ENCODE measurements around the gene AGAP5. TPM values are rescaled to one million over a fixed set of nuclear protein-coding genes. Genes with fewer than 3 reads are reported as not detected.
"Not testable (repeated sequence)": the region's sequence is repeated elsewhere in the genome, so short reads cannot be mapped to it uniquely, and the experiment has no call there.

AGAP5 gene
- polyA plus RNA-seq, 1 of the 3 experiments (the other 2 are of a cell fraction): 3.8 TPM

DNA sequence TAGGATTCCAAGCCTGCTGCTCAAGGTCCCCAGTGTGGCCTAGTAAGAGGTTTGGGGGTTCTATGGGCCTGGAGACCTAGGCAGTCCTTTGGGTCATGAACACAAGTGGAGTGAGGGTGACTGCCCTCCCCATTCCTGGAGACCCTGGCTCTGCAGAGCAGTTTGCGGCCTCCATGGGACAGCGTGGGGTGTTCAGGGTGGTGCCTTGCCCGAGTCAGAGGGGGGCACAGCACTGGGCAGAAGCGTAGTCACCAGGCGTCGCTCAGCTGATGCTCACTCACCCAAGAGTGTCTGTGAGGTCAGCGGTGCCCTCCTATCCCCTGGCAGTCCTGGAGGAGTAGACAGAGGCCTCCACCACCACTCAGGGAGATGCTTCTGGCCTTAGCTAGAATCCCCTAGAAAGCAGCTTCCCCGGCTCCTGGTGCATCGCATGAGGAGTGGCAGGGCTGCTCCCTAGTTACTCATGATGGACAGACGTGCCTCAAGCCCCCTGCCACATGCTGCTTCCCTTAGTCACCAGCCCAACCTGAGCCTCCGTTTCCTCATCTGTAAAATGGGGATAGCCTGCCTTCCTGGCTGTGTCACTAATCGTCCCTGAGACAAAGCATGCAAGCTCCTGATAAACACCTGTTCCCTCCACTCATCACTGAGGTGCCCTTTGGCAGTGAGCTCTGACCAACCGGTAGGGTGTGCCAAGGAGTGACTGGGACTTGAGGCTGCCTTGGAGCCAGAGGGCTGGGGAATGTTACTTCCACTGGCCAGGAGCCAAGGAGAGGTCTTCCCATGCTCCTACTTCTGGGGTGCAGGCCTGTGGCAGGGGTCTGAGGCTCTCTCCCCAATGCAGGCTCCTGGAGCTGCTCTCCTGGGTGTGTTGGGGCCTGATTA lies 33.5 kb downstream of the AGAP5 start:
- H2AFZ ChIP-seq (ENCODE audit: low read depth); DNase-seq; H3K36me3 ChIP-seq (replicated peaks in 1 of 2; ENCODE audit: control insufficient read depth in 1 of 2, insufficient read depth in 2 of 2, low read length in 1 of 2); H3F3A ChIP-seq (replicated peaks; ENCODE audit: insufficient read depth); H4K20me1 ChIP-seq (ENCODE audit: insufficient read depth); CTCF ChIA-PET; H3K4me1 ChIP-seq (ENCODE audit: control insufficient read depth in 1 of 2, insufficient read depth in 2 of 2, low read depth in 1 of 2, low read length in 1 of 2); H3K79me2 ChIP-seq (ENCODE audit: insufficient read depth); H3K9me2 ChIP-seq; H3K9me3 ChIP-seq; POLR2A ChIA-PET; H3K4me3 ChIP-seq (ENCODE audit: low read depth in 2 of 2, low read length in 1 of 2); H3K4me2 ChIP-seq; H3K27me3 ChIP-seq (ENCODE audit: insufficient read depth); H3K9ac ChIP-seq; H3K27ac ChIP-seq (ENCODE audit: low read depth in 2 of 2, low read length in 1 of 2): not testable (repeated sequence)
- 73% methylated on average over 6 of the region's 13 CpGs for WGBS (ENCODE audit: low lambda C conversion rate)

DNA sequence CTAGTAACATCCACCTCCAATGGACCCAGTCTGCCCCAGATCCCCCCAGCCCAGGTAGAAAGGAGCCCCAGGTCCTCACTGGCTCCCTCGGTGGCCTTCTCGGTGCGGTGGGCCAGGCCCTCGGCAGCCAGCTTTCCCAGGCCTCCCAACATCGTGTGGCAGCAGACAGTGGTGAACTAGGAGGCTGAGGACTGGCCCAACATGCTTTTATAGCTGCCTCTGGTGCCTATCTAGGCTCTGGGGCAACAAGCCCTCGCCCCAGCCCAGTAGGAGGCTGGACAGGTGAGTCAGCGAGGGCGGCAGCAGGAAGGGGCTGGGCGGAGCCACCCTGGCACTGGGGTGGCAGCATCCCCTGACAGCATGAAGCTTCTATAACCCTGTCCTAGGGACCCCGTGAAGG lies 34.3 kb downstream of the AGAP5 start:
- H3K27me3 ChIP-seq (ENCODE audit: insufficient read depth); POLR2A ChIA-PET; H3K36me3 ChIP-seq (replicated peaks in 1 of 2; ENCODE audit: control insufficient read depth in 1 of 2, insufficient read depth in 2 of 2, low read length in 1 of 2); H3K27ac ChIP-seq (ENCODE audit: low read depth in 2 of 2, low read length in 1 of 2); H3K4me2 ChIP-seq; CTCF ChIA-PET; H3F3A ChIP-seq (replicated peaks; ENCODE audit: insufficient read depth); H3K4me1 ChIP-seq (ENCODE audit: control insufficient read depth in 1 of 2, insufficient read depth in 2 of 2, low read depth in 1 of 2, low read length in 1 of 2); H3K9me2 ChIP-seq; H3K9ac ChIP-seq; H3K9me3 ChIP-seq; H2AFZ ChIP-seq (ENCODE audit: low read depth); H4K20me1 ChIP-seq (ENCODE audit: insufficient read depth); H3K79me2 ChIP-seq (ENCODE audit: insufficient read depth); H3K4me3 ChIP-seq (ENCODE audit: low read depth in 2 of 2, low read length in 1 of 2); DNase-seq: not testable (repeated sequence)
- 96% methylated on average over 3 of the region's 10 CpGs for WGBS (ENCODE audit: low lambda C conversion rate)

DNA sequence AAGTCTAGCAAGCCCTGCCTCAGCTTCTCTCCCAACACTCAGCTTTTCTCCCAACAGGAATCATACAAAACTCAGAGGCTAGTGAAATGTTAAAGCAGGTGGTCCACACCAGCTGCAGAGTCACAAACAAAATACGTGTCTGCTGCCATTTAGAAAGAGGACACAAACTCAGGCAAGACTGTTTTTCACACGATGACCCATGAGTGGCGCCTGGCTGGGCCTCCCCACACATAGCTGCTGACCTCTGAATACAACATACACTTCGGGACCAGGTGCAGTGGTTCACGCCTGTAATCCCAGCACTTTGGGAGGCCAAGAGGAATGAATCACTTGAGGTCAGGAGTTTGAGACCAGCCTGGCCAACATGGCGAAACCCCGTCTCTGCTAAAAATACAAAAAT lies 35.2 kb downstream of the AGAP5 start:
- H3K9me3 ChIP-seq; H4K20me1 ChIP-seq (ENCODE audit: insufficient read depth); H3K79me2 ChIP-seq (ENCODE audit: insufficient read depth); H3F3A ChIP-seq (replicated peaks; ENCODE audit: insufficient read depth); H3K4me3 ChIP-seq (ENCODE audit: low read depth in 2 of 2, low read length in 1 of 2); POLR2A ChIA-PET; CTCF ChIA-PET; H3K9ac ChIP-seq; H3K36me3 ChIP-seq (replicated peaks in 1 of 2; ENCODE audit: control insufficient read depth in 1 of 2, insufficient read depth in 2 of 2, low read length in 1 of 2); H2AFZ ChIP-seq (ENCODE audit: low read depth); H3K27me3 ChIP-seq (ENCODE audit: insufficient read depth); H3K4me1 ChIP-seq (ENCODE audit: control insufficient read depth in 1 of 2, insufficient read depth in 2 of 2, low read depth in 1 of 2, low read length in 1 of 2); H3K27ac ChIP-seq (ENCODE audit: low read depth in 2 of 2, low read length in 1 of 2); H3K9me2 ChIP-seq; DNase-seq; H3K4me2 ChIP-seq: not testable (repeated sequence)
- WGBS (ENCODE audit: low lambda C conversion rate): 93% methylated on average over 7 of the region's 7 CpGs

DNA sequence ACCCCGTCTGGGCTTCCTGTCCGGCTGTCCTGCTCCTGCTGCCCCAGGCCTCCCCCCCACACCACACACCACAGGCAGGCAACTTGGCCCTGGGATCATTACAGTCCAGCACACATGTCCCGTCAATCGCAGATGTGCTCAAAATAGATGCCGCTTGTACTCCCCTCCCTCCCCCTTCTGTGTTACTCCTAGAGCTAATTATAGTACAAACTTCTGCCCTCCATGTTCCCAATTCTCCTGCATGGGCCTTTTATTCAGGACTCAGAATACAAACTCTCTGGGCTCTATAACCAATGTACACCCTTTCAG lies 42.0 kb downstream of the AGAP5 start, which contains the start of gene SYNPO2L:
TSS of gene SYNPO2L (minus strand) at position 40 of the 309 bp plus-strand sequence. CDS start 107 bp downstream, outside the sequence.
- Histone ChIP-seq H3K9me3 (no peaks in the 10 kb centered on the region), H3K79me2 (ENCODE audit: insufficient read depth) (no peaks in the 10 kb centered on the region), H2AFZ (ENCODE audit: low read depth) (no peak within 1 kb of the TSS), H3K4me3 (ENCODE audit: low read depth in 2 of 2, low read length in 1 of 2) (no peak within 1 kb of the TSS), H4K20me1 (ENCODE audit: insufficient read depth) (no peaks in the 10 kb centered on the region), H3K27me3 (ENCODE audit: insufficient read depth) (no peaks in the 10 kb centered on the region), H3F3A (replicated peaks; ENCODE audit: insufficient read depth) (peaks cover under 1% of the 10 kb centered on the region), H3K9ac (no peak within 1 kb of the TSS), H3K27ac (ENCODE audit: low read depth in 2 of 2, low read length in 1 of 2) (no peak within 1 kb of the TSS), H3K4me1 (ENCODE audit: control insufficient read depth in 1 of 2, insufficient read depth in 2 of 2, low read depth in 1 of 2, low read length in 1 of 2) (peaks cover 0 to 4% of the 10 kb centered on the region in 2 experiments; a peak in 1 of 4 replicates), H3K36me3 (replicated peaks in 1 of 2; ENCODE audit: control insufficient read depth in 1 of 2, insufficient read depth in 2 of 2, low read length in 1 of 2) (no peaks in the 10 kb centered on the region), H3K9me2 (no peaks in the 10 kb centered on the region), H3K4me2 (no peak within 1 kb of the TSS)
- ChIA-PET CTCF (no interaction called here), POLR2A (no interaction called here)
- 96% methylated on average over 5 of the region's 5 CpGs for WGBS (ENCODE audit: low lambda C conversion rate)
- no peak for DNase-seq
- TF ChIP-seq YY1 (IDR thresholded peaks at IDR 0.05; ENCODE audit: low read depth) (no peak), TEAD4 (IDR thresholded peaks at IDR 0.05; ENCODE audit: borderline replicate concordance, insufficient read depth) (no peak), TCF12 (IDR thresholded peaks at IDR 0.05) (no peak)
- TF ChIP-seq, protein P1, sequence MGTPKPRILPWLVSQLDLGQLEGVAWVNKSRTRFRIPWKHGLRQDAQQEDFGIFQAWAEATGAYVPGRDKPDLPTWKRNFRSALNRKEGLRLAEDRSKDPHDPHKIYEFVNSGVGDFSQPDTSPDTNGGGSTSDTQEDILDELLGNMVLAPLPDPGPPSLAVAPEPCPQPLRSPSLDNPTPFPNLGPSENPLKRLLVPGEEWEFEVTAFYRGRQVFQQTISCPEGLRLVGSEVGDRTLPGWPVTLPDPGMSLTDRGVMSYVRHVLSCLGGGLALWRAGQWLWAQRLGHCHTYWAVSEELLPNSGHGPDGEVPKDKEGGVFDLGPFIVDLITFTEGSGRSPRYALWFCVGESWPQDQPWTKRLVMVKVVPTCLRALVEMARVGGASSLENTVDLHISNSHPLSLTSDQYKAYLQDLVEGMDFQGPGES (IDR thresholded peaks at IDR 0.05; ENCODE audit: low read depth, low read length): no peak
